HPDE6-E6E7 (cell line): Measurements from ENCODE around the gene RNGTT.
"Not testable (repeated sequence)": the region's sequence is repeated elsewhere in the genome, so short reads cannot be mapped to it uniquely, and the experiment has no call there.

Source experiments
- DNase-seq: peaks from one replicate; pipeline ENCODE4 v3.0.0; 2011; ENCODE audit warnings: missing footprints; ENCODE audit errors: extremely low spot score

The RNGTT gene

DNA sequence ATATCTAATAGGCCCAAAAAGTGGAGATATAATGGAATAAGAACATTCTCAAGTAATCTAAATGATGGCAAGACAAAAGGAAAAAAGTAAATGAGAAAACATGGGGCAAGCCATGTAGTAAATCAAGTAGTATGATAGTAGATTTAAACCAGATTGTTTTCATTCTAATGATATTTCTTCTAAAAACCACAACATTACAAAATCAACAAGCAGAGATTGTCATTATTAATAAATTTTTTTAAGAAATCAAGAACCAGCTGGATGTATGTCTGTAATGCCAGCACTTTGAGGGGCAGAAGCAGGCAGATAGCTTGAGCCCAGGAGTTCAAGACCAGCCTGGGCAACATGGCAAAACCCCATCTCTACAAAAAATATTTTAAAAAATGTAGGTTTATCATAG lies 155.0 kb downstream of the RNGTT start:
- no peak for DNase-seq

DNA sequence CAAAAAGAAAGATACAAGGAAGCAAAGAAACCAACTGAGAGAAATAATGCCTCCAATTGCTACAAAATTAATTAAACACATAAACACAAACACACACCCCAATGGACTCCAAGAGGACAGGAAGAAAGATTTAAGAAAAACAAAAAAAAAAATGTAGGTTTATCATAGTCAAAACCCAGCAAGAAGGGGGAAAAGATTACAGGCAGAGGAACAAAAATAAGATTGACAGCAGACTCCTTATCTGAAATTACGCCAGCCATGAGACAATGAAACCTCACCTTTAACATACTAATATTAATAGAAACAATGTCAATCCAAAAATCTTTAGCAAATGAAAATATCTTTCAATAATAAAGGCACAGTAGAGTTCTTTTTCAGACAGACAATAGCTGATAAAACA lies 155.8 kb downstream of the RNGTT start:
- DNase-seq: no peak

DNA sequence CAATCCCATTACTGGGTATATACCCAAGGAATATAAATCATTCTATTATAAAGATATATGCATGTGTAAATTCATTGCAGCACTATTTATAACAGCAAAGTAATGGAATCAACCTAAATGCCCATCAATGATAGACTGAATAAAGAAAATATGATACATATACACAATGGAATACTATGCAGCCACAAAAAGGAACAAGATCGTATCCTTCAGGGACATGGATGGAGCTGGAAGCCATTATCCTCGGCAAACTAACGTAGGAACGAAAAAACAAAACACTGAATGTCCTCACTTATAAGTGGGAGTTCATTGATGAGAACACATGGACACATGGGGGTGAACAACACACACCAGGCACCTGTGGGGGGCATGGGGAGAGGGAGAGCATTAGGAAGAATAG lies 156.7 kb downstream of the RNGTT start:
- DNase-seq: no peak

DNA sequence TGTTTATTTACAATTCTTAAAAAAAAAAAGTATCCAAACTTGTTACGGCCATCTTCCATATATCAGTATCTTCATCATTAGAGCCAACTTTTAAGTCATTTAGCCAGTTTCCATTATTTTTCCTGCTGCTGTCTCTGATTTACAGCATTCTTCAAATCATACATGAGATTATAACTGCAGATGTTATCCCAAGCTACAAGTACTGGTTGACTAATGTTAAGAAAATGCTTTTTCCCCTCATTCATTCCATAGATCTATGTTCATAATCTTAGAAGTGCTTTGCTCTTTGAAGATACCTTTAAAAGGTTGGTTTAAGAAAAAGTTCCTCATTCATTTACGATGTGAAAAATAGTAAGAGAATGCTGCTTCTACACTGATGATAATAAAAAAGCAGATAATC lies 158.7 kb downstream of the RNGTT start:
- DNase-seq: no peak

DNA sequence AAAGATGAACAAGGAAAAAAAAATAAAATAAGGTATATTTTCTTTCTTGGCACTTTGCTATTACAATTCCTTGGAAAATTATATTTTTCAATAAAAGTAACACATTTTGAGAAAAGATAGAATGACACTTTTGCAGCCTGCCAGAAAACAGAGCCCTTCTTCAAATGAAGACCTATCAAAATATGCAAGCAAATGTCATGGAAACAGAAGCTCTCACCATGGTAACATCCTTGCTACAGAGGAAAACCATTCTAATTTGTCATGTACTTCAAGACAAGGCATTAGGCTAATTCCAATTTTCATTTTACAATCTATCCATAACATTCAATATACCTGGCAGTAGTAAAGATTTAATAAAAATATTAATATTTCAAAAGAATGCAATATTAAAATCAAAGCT lies 177.9 kb downstream of the RNGTT start:
- no peak for DNase-seq

DNA sequence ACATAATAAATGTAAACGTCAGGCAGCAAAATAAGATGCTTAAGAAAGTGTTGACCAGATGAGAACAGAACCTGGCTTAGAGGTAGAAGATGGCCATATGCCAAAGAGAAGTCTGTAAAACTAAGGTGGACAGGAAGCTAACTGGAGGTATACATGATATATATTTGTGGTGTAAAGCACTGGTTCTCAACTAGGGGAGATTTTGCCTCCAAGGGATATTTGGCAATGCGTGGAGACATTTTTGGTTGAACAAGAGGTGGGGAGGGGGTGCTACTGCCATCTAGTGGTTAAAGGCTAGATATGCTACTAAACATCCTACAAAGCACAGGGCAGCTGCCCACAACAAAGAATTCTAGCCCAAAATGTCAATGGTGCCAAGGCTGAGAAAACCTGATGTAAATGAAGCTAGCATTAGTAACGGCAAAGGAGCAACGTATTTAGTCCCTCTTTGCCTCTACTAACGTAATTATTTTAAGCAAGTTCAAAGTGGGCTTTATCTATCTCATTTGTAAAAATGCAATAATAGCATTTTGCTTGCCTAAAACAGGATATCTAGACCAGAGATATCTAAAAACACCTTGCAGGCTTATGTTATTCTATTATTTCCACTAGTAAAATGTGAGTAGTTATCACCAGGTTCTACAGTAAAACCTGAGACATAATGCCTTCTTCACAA lies 182.6 kb downstream of the RNGTT start:
- DNase-seq: peak; percentile 4

DNA sequence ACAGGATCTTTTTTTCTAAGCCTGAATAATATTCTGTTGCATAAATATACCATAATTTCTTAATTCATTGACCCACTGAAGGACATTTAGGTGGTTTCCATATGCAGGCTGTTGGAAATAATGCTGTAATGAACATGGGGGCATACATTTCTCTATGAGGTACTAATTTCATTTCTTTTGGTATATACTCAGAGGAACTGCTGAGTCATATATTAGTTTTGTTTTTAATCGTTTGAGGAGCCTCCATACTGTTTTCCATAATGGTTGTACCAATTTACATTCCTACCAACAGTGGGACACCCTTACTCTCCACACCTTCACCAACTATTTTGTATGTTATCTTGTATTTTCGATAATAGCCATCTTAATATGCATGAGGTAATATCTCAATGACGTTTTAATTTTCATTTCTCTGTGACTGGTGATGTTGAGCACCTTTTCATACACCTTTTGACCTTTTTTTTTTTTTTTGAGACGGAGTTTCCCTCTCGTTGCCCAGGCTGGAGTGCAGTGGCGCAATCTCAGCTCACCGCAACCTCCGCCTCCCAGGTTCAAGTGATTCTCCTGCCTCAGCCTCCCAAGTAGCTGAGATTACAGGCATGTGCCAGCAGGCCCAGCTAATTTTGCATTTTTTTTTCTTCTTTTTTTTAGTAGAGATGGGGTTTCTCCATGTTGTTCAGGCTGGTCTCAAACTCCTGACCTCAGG lies 187.4 kb downstream of the RNGTT start:
- DNase-seq: no peak

DNA sequence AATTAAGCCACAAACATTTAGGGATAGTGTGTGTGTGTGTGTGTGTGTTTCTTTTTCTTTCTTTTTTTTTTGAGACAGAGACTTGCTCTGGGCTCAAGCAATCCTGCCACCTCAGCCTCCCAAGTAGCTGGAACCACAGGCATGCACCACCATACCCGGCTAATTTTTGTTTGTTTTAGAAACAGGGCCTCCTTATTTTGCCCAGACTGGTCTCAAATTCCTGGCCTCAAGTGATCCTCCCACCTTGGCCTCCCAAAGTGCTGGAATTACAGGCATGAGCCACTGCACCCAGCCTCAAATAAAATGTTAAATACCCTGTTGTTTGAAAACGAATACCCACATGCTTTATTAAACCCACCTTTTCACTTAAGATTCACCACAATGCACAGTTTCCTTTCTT lies 195.3 kb downstream of the RNGTT start:
- DNase-seq: not testable (repeated sequence)

DNA sequence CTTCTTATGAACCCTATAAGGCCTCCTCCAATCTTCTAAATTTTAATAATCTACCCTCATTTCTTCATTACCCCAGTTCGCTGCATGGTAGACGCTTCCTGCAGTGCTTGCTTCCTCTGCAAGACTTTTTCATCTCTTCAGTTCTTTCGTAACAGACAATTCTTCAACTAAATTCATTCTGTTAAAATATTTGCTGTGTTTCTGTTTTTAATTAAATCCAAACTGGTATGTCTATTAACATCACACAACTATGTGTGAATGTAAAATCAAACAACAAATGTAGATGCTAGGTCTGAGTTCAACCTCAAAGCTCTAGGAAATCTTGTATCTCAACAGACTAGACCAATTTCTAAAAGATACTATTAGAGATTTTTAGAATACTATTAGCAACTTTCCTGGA lies 199.3 kb downstream of the RNGTT start:
- DNase-seq: no peak

DNA sequence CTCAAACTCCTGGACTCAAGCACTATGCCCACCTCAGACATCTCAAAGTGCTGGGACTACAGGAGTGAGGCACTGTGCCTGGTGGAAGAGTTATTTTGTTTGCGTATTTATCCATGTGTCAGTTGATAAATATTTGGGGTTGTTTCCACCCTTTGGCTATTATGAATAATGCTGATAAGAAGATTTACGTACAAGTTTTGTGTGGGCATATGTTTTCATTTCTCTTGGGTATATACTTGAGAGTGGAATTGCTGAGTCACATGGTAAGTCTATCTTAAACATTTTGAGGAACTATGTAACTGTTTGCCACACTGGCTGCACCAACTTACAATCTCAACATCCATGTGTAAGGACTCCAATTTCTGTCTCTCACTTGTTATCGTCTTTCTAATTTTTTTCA lies 200.3 kb downstream of the RNGTT start:
- no peak for DNase-seq

DNA sequence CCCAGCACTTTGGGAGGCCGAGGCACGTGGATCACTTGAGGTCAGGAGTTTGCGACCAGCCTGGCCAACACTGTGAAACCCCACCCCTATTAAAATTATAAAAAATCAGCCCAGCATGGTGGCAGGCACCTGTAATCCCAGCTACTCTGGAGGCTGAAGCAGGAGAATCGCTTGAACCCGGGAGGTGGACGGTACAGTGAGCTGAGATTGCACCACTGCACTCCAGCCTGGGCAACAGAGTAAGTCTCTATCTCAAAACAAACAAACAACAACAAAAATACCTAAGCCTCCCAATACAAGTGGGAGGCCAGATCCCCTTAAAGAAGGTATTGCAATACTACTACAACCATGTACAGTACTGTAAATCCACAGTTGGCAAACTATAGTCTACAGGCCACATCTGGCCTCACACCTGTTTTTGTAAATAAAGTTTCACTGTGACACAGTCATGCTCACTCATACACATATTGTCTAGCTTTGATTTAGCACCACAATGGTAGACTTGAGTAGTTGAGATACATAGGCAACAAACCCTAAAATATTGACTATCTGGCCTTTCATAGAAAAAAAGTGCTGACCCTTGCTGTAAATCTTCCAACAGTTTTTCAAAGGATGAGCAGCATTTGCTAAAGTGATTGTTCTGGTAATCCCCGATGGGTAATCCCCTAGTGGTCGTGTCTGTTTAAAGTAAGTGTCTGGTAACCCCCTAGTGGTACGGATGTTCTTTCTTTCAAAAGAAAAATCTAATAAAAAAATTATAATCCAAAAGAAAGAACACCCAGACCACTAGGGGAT lies 202.0 kb downstream of the RNGTT start:
- DNase-seq: no peak

DNA sequence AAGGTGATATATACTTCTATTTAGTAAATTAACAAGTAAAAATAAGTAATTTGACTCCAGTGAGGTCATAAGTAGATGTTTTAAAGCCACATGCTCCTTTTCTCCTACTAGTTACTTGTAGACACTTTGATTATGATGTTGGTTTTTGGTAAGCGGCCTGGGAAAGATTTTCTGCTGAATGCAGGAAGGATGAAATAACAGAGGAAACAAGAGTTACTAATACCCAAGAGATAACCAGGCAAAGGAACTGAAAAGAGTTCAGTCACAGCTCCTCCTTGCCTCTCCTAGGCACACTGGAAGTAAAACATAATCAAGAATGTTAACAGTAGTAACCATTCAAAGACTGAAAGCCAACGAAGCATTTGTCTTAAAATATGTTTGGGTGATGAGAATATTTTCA lies 203.3 kb downstream of the RNGTT start:
- DNase-seq: no peak

DNA sequence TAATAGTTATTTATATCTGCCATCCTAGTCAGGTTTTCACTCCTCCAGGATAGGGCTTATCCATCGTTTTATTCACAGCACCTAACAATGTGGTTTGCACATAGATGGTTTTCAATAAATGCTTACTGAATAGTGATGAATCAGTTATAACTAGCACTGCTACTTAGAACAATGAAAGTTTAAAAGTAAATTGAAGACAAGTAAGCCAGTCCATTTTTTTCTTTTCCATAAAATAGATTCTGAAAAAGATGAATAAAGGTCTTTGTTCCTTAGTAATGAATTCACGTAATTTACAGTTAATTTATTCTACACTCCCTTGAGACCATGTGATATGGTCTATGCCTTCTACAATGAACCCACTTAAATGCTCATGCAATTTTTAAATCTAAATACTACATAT lies 212.5 kb downstream of the RNGTT start:
- no peak for DNase-seq

DNA sequence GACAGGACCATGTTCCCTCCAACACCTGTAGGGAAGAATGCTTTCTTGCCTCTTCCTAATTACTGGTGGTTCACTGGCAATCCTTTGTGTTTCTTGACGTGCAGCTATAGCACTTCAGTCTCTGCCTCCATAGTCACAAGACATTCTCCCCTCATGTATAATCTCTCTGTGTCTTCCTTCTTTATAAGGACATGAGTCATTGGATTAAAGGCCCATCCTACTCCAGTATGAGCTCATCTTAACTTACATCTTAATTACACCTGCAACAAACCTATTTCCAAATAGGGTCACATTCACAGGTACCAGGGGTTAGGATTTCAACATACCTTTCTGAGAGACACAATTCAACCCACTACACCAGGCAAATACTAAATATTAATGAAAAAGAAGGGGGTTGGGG lies 213.6 kb downstream of the RNGTT start:
- no peak for DNase-seq

DNA sequence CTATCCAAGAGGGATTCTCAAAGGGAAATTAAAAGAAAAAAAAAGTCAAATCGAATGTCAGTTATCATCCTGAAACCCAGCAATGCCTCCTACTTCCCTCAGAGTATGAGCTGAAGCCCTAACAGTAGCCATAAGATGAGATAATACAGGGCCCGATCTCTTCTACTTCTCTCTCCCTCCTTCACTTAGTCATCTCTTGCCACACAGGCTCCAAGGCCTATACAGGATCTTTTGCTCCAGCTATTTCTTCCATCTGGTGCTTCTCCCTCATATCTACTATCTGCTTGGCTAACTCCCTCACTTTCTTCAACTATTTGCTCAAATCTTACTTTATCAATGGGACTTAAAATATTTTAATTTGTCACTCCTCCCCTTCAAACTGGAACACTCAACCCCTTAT lies 215.3 kb downstream of the RNGTT start:
- no peak for DNase-seq

DNA sequence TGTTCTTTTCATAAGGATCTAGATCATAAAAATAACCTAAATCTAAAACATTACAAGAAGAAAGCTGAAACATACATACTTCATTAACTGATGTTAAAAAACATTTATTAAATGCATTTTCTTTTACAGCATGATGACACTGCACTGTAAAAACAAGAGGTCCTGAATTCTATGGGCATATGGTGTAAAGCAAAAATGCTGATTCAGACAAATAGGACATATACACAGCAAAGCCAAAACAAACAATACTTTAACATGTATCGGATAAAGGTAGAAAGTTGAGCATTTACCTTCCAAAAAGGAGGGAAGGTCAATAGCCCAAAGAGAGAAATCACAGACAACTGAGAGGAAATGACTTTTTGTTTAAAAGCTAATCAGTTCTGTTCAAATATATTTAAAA lies 221.5 kb downstream of the RNGTT start:
- DNase-seq: no peak

DNA sequence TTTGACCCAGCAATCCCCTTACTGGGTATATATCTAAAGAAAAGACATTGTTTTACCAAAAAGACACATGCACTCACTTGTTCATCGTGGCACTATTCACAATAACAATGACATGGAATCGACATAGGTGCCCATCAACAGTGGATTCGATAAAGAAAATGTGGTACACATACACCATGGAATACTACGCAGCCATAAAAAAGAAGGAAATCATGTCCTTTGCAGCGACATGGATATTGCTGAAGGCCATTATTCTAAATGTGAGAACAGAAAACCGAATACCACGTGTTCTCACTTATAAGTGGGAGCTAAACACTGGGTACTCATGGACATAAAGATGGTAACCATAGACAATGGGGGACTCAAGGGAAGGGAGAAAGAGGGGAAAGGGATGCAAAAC lies 222.3 kb downstream of the RNGTT start:
- no peak for DNase-seq

DNA sequence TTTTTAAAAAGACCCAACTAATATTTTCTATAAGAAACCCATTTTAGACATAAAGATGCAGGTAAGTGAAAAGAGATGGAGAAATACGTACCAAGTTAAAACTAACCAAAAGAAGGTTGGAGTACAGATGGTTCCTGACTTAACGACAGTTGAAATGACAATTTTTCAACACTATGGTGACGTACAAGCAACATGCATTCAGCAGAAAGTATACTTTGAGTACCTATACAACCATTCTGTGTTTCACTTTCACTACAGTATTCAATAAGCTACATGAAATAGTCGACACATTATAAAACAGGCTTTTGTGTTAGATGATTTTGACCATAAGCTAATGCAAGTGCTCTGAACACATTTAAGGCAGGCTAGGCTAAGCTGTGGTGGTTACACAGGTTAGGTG lies 228.9 kb downstream of the RNGTT start:
- DNase-seq: no peak

DNA sequence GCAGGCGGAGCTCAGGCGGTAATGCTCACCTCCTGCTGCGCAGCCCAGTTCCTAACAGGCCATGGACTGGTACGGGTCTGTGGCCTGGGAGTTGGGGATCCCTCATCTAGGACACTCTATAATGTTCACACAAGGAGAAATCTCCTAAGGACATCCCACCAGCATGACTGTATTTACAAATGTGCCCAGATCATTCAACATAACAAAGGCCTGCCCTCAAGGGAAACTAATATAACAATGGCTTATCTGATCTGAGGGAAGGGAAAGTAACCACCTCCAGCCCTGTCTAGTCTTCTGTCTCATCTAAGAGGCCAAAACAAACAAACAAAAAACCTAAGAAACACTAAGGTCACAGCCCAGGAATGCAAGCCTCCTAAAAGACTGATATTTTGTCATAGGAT lies 232.8 kb downstream of the RNGTT start:
- DNase-seq: peak; percentile 11

DNA sequence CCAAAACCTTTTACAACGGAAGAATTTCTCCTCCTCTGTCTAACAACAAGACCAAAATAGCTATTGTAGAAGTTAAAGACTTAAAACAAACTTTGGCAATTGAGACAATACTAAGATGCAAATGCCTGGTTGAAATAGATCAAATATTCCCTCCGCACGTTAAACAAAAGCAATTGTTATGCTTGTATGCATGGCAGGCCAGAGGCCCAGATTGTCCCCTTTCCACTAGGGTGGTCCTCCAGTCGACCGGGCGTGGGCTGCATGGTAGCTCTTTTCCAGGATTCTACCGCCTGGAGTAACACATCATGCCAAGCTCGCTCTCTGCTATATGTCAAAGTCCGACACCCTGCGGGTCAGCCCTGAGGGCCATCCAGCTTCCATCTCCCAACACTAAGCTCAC lies 234.7 kb downstream of the RNGTT start:
- DNase-seq: no peak

DNA sequence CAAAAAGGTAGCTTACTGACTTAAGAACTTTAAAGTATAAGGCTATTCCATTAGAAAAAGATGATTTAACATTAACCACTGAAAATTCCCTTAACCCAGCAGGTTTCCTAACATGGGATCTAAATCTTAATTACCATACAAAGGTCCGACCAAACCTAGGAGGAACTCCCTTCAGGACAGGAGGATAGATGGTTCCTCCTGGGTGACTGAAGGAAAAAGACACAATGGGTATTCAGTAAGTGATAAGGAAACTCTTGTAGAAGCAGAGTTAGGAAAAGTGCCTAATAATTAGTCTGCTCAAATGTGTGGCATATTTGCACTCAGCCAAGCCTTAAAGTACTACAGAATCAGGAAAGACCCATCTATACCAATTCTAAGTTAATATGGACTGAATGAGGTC lies 237.0 kb downstream of the RNGTT start:
- not testable (repeated sequence) for DNase-seq

DNA sequence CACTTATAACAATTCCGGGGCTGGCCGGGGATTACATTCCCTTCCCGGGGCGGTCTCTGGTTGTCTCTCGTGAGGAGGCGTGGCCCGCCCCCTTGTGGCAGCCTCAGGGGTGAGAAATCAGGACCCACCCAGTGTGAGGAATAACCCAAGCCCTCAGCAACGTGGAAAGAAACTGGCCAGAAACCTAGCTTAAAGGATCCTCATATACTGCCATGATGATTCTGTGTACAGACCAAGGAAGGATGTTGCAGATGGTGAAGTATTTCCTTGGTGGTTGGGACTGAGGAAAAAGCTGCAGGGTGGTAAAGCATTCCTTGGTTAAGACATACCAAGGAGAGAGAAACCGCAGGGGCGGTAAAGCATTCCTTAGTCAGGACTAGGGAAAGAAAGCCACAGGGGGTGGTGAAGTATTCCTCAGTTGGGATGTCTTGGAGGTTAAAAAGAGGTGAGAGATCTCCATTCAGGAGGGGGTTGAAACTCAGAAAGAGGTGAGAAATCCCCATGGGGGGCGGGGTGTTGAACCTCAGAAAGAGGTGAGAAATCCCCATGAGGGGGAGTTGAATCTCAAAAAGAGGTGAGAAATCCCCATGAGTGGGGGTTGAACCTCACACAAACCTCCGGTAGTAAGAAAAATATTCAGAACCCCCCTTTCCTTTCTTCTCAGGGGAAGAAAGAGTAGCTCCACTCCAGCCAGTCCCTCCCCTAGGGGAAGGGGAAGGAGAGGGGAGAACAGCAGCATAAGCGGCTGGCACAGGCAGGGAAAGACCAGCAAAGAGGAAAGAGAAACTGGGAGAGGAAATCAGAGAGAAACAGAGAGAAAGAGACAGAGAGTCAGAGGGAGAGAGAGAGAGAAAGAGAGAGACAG lies 238.1 kb downstream of the RNGTT start:
- no peak for DNase-seq
